Measurements from ENCODE around the gene PPP1R13L. TPM values are rescaled to one million over a fixed set of nuclear protein-coding genes. Genes with fewer than 3 reads are reported as not detected.

The PPP1R13L gene
- total RNA-seq, 4 donors from 2014 or later, result 4.0 to 10.7 (median 4.2) TPM

- TF ChIP-seq CTCF (IDR thresholded peaks at IDR 0.05; ENCODE audit: low read depth), result no peak
Measured at GRCh38 chr19:45424191-45425058, 19.6 kb upstream of the PPP1R13L start.

- no peak for TF ChIP-seq CTCF (IDR thresholded peaks at IDR 0.05; ENCODE audit: low read depth)
Measured at GRCh38 chr19:45423589-45424190, 18.8 kb upstream of the PPP1R13L start, which contains the start of gene ERCC1. ERCC1 (minus strand) TSS chr19:45423917; CDS start chr19:45423374, 543 bp downstream.

- TF ChIP-seq CTCF (IDR thresholded peaks at IDR 0.05; ENCODE audit: low read depth), result no peak
Measured at GRCh38 chr19:45423033-45423588, 18.2 kb upstream of the PPP1R13L start.

GRCh38 chr19:45421947-45422498, 17.2 kb upstream of the PPP1R13L start:
- no peak for TF ChIP-seq CTCF (IDR thresholded peaks at IDR 0.05; ENCODE audit: low read depth)

- no peak for TF ChIP-seq CTCF (IDR thresholded peaks at IDR 0.05; ENCODE audit: low read depth)
Measured at GRCh38 chr19:45420871-45421270, 16.0 kb upstream of the PPP1R13L start.

GRCh38 chr19:45420356-45420755, 15.5 kb upstream of the PPP1R13L start:
- no peak for TF ChIP-seq CTCF (IDR thresholded peaks at IDR 0.05; ENCODE audit: low read depth)

- no peak for TF ChIP-seq CTCF (IDR thresholded peaks at IDR 0.05; ENCODE audit: low read depth)
Measured at GRCh38 chr19:45419895-45420294, 15.0 kb upstream of the PPP1R13L start.

All from subcutaneous adipose tissue (tissue), 4 donors.